GM12874 (cell line): ENCODE data around the gene SH2D3A.

ENCODE experiments used
- TF ChIP-seq, protein P1 (sequence below): IDR thresholded peaks from 2 replicates; pipeline ENCODE4 v1.5.1; 2011; ENCODE audit warnings: low read depth, mild to moderate bottlenecking, control low read depth, low read length, moderate library complexity; ENCODE audit not compliant: insufficient read depth

SH2D3A gene

DNA sequence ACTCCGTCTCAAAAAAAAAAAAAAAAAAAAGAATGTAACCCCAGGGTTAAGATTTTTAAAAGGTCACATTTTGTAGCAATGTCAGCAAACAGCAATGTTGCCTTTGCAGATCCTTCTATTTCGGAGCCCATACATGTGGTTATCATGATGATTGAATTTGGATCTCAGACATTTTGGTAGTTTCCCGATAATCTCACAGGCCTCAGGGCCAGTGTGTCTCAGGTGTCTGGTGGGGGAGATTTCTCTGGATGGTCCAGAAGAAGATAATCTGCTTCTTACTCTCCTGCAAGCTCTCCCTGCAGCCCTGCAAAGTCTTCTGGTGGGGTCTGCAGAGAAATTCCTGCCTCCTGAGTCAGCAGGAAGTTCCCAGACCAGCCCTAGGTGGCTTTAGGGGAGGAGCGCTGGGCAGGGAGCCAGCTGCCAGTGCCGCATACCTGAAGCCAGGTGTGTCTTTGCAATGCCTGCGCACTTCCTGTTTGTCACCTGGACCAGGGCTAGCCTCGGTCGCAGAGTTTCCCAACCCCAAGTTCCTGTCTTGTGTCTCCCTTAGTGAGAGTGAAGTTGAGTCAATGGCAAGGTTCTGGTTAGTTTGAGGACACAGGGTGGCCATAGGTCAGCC is 1.4 kb downstream of the SH2D3A start:
- TF ChIP-seq, protein P1, sequence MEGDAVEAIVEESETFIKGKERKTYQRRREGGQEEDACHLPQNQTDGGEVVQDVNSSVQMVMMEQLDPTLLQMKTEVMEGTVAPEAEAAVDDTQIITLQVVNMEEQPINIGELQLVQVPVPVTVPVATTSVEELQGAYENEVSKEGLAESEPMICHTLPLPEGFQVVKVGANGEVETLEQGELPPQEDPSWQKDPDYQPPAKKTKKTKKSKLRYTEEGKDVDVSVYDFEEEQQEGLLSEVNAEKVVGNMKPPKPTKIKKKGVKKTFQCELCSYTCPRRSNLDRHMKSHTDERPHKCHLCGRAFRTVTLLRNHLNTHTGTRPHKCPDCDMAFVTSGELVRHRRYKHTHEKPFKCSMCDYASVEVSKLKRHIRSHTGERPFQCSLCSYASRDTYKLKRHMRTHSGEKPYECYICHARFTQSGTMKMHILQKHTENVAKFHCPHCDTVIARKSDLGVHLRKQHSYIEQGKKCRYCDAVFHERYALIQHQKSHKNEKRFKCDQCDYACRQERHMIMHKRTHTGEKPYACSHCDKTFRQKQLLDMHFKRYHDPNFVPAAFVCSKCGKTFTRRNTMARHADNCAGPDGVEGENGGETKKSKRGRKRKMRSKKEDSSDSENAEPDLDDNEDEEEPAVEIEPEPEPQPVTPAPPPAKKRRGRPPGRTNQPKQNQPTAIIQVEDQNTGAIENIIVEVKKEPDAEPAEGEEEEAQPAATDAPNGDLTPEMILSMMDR, result no peak

DNA sequence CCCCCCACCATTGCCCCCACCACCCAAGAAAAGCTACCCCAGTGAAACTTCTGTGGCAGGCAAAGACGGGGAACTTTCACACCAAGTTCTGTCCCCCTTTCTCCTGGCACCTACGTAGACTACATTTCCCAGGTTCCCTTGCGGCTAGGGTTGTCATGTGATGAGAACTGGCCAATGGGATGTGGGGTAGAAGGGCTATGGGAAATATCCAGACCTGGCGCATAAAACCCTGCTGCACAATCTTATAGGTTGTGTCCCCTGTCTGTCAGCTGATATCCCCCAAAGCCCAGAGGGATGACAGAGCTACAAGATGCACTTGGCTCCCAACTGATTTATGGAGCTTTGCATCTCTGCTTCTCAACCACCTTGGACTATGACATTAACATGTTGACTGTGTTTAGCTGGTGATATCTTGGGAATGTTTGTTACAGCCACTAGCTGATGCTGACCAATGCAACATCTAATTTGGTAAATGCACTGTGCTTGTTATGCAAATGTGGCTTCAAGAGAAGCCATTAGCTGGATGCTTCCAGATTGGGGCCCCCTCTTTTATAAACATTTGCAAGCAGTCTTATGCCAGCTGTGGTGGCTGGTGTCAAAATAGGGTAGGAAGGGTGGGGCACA is 6.1 kb downstream of the SH2D3A start:
- TF ChIP-seq, protein P1, result no peak

DNA sequence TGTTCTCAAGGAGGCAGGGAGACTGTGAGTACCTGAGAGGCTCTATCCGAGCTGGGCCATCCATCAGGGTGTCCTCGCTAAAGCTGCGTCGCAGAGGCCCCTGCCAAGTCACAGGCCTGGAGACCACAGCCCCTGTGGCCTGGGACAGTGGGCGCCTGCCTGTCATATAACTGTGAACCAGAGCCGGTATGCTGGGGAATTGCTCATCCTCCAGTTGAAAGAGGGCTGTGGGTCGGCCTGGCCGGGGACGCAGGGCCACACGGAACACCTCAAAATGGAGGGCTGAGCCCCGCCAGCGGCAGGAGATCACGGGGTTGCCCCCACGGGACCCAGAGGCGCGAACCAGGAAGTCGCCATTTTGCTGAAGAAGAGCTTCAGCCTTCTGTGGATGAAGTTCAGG is 6.6 kb downstream of the SH2D3A start:
- TF ChIP-seq, protein P1, result no peak

DNA sequence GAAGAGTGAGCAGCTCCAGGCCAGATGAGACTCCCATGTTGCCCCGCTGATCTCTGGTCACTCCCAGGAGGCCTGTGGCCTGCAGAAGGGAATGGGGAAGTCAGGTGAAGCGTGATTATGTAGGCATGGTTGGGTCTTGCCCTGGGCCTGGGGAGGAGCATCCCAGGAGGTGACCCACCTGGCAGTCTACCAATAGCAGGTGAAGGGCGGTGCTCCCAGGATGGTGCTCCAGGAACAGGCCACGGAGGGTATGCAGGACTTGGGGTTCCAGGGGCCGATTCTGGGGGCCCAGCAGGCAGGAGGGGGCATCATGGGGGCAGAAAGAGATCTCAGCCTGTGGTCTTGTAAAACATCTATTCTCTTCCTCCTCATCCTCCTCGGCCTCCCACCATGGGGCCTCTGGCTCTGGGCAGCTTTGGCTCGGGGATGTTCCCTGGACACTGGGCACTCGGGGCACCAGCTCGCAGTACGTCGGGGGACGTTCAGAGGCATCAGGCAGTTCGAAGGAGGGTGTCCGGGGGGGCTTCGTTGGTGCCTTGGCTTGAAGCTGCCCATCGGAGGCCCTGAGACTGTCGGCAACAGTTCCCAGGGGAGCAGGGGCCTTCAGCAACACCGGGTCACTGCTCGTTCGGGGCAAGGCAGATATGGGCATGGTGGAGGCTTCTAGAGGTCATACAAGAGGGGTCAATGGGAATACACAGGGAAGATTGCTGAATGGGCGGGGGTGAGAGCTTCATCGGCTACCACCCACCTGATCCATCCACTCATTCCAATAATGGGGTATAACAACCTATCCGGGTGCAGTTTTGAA is 12.4 kb downstream of the SH2D3A start:
- TF ChIP-seq, protein P1, result no peak

DNA sequence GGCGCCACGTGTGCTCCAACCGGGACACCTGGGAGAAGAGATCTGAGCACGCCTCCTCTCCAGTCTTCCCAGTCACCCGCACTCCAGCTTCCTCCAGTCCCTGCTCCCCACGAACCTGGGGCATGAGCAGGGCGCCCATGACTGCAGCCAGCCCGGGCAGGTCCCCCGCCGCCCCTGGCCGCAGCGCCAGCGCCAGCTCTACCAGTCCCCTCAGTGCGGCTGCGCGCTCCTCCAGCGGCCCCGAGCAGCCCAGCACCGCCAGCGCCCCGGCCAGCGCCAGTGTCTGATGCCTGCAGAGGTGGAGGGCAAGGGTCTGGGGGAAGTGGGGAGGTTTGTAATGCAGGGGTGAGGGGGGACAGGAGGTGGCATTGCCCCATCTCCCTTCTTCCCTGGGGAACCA is 13.1 kb downstream of the SH2D3A start:
- TF ChIP-seq, protein P1, result no peak

DNA sequence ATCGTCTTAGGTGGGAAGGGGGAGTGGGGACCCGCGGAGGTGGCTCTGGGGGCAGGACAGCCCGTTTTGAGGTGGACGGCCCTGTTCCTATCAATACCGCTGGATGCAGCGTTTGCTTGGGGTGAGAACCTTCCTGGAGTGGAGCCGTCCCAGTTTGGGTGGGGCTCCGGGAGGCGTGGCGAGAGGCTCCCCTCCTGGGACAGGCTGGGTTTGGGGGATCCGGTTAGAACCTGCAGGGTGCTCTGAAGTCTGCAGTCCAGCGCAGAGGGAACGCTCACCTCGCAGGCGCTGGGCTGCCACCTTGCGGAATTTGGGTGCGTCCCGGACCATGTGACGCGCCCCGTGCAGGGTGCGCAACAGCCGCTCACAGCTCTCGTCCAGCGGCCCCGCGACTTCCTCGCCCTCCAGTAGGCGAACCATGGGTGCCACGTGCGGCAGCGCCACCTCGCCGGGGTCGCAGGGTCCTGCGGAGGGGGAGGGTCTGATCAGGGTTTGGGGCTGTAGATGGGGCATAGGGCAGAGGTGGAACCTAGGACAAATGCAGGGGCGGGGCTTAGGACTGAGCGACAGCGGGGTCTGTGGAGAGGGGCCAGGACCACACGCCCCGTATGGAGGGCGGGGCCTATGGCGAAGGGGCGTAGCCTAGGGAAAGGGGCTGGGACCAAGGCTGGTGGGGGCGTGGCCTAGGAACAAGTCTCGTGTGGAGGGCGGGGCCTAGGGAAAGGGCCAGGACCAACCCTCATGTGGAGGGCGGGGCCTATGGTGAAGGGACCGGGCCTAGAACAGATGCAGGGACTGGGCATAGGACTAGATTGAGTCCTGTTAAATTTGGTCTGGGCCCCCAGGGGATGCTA is 13.8 kb downstream of the SH2D3A start:
- TF ChIP-seq, protein P1, result peak; percentile 57
